Thymus (tissue), 14 donors: ENCODE measurements around the gene ARGFX. TPM values are rescaled to one million over a fixed set of nuclear protein-coding genes. Genes with fewer than 3 reads are reported as not detected.

ENCODE experiments used
- DNase-seq, 9 donors: peaks; one replicate each; pipeline ENCODE4 v3.0.0-alpha.2; 2013; ENCODE audit warnings: low spot score in 9 of 9, low read depth in 6 of 9, missing footprints in 1 of 9
- H3K27ac ChIP-seq, 2 donors: one replicate each; pipeline ENCODE4 v1.5.1; 2013; ENCODE audit warnings: control low read depth in 1 of 2, low read depth in 1 of 2, low read length in 1 of 2, mild to moderate bottlenecking in 1 of 2, moderate library complexity in 1 of 2
- H3K27me3 ChIP-seq, 2 donors: one replicate each; pipeline ENCODE4 v1.5.1; 2013; ENCODE audit warnings: low read length in 1 of 2; ENCODE audit not compliant: control insufficient read depth in 2 of 2, insufficient read depth in 1 of 2
- H3K36me3 ChIP-seq, 2 donors: one replicate each; pipeline ENCODE4 v1.5.1; 2013; ENCODE audit warnings: low read length in 1 of 2, mild to moderate bottlenecking in 1 of 2, moderate library complexity in 1 of 2; ENCODE audit not compliant: control insufficient read depth in 2 of 2, insufficient read depth in 2 of 2
- H3K4me1 ChIP-seq, 2 donors: one replicate each; pipeline ENCODE4 v1.5.1; 2013; ENCODE audit warnings: low read length in 2 of 2; ENCODE audit not compliant: control insufficient read depth in 2 of 2, insufficient read depth in 2 of 2
- H3K4me3 ChIP-seq, 2 donors: one replicate each; pipeline ENCODE4 v1.5.1; 2013; ENCODE audit warnings: low read length in 2 of 2, control low read depth in 1 of 2, mild to moderate bottlenecking in 1 of 2
- H3K9me3 ChIP-seq, 2 donors: one replicate each; pipeline ENCODE4 v1.5.1; 2013; ENCODE audit warnings: low read length in 1 of 2, mild to moderate bottlenecking in 1 of 2; ENCODE audit not compliant: control insufficient read depth in 2 of 2, insufficient read depth in 1 of 2
- WGBS: extraction: QIAGEN DNeasy Blood & Tissue Kit; methylation state at CpG from one replicate; pipeline ENCODE4 v1.1.7; 2013; 5-methylcytosine and 5-hydroxymethylcytosine counted together
- long read RNA-seq, 10 donors: transcript quantifications; one replicate each; lab custom pipeline, GENCODE V29; 2026
- polyA plus RNA-seq: library from polyadenylated mRNA; stranded (reverse); fragments of 200-250 nt; gene quantifications from one replicate; pipeline ENCODE4 v1.2.3, GENCODE V29; 2013
- total RNA-seq: library from RNA; stranded (reverse); fragments of 120-200 nt; gene quantifications from one replicate; pipeline ENCODE4 v1.2.4, GENCODE V29; 2013
- donor health status: healthy.

Gene ARGFX
- total RNA-seq, result not detected
- polyA plus RNA-seq, result 0.05 TPM
- long read RNA-seq, donor 1, result 0 reads
- long read RNA-seq, donor 2, result 0 reads
- long read RNA-seq, donor 3, result 0 reads
- long read RNA-seq, donor 4, result 0 reads
- long read RNA-seq, donor 5, result 0 reads
- long read RNA-seq, donor 6, result 0 reads
- long read RNA-seq, donor 7, result 0 reads
- long read RNA-seq, donor 8, result 0 reads
- long read RNA-seq, donor 9, result 0 reads
- long read RNA-seq, donor 10, result 0 reads

DNA sequence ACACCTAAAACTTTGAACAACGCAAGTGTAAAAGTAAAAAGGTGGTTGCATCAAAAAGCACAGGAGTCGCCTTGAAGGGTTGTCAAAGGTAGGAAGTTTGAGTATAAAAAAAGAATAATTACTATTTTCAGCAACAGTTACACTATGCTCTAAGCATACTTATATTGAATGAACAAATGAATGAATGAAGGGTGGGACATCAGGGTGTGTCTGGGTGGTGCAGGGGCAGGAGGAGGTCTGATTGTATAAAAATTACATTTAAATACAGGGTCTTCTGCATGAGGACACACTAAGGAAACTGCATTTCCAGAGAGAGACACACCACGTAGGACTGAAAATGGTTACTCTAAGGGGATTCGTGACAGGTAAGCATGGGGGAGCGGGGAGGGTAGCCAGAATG, at the start of gene ARGFX:
Gene ARGFX, plus strand, starts transcription at position 301 of the 400 bp plus-strand sequence. CDS start 2,765 bp downstream, outside the sequence.
- Histone ChIP-seq H3K4me3 (no peak within 1 kb of the TSS), H3K9me3 (no peaks in the 10 kb centered on the region), H3K27me3 (no peaks in the 10 kb centered on the region), H3K4me1 (no peaks in the 10 kb centered on the region), H3K36me3 (no peaks in the 10 kb centered on the region), H3K27ac (no peak within 1 kb of the TSS)
- DNase-seq, result no peak
- 99% methylated on average over 5 of the region's 5 CpGs for WGBS

DNA sequence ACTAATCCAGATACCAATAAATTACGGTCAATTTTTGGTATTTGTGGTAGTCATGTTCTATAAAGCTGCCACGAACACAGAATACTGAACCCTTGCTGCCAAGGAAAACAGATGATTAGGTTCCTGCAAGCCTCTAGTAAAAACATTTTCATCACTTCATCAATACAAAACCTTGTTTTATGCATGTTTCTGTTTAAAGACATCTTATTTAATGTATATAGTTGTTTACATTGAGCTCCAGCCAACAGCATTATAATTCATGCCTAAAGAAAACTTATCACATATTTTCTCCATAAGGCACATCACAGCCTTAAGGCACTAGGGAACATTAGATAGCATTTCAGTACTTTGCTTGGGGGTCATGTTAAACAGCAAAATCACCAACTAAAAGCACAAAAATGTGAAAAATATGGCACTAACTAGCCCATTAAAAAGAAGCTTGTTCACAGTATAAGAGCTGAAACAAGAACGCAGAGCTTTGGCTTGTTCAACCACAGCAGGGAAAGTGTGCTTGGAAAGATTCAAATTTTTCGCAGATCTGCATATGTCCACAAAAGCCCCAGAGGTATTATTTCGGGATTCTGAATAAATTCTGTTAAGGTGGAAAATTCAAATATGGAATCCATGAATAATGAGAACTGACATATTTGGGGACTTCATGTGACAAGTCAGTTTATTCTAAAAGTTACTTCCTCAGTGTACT, 49.6 kb upstream of the ARGFX start:
- Histone ChIP-seq H3K9me3 (no peaks in the 10 kb centered on the region), H3K36me3 (peaks cover 18 to 20% of the 10 kb centered on the region in 2 donors), H3K27ac (no peak overlapping the region), H3K27me3 (no peaks in the 10 kb centered on the region), H3K4me1 (no peaks in the 10 kb centered on the region), H3K4me3 (no peak overlapping the region)
- 98% methylated on average over 5 of the region's 5 CpGs for WGBS
- no peak for DNase-seq

GRCh38 chr3:121520510-121520909, 47.2 kb upstream of the ARGFX start:
- no peak for DNase-seq
- no peaks in the 10 kb centered on the region for H3K9me3 ChIP-seq
- no peaks in the 10 kb centered on the region for H3K27me3 ChIP-seq
- no peak overlapping the region for H3K4me3 ChIP-seq
- no peaks in the 10 kb centered on the region for H3K4me1 ChIP-seq
- H3K36me3 ChIP-seq, result peaks cover 15 to 23% of the 10 kb centered on the region in 2 donors
- 99% methylated on average over 3 of the region's 3 CpGs for WGBS
- H3K27ac ChIP-seq, result no peak overlapping the region

GRCh38 chr3:121529308-121529707, 38.4 kb upstream of the ARGFX start:
- 95% methylated on average over 3 of the region's 3 CpGs for WGBS
- H3K4me3 ChIP-seq, result no peak overlapping the region
- no peaks in the 10 kb centered on the region for H3K27me3 ChIP-seq
- peaks cover 8 to 31% of the 10 kb centered on the region in 2 donors for H3K36me3 ChIP-seq
- H3K4me1 ChIP-seq, result no peaks in the 10 kb centered on the region
- DNase-seq, result no peak
- no peak overlapping the region for H3K27ac ChIP-seq
- H3K9me3 ChIP-seq, result no peaks in the 10 kb centered on the region

- no peak overlapping the region for H3K27ac ChIP-seq
Measured at GRCh38 chr3:121531269-121531668, 36.5 kb upstream of the ARGFX start.

DNA sequence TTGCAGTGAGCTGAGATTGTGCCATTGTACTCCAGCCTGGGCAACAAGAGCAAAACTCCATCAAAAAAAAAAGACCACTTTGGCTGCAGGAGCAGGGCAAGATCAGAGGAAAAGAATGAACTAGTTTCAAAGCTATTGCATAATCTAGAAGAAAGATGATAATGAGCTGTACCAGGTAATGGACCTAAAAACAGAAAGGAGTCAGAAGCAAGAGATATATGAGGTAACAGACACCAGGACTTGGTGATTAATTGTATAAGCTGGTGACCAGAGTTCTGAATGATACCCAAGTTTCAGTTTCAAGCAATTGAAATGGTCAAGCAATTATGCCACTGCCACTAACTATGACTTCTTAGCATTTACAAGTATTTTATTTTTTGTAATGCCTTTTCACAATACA, 24.8 kb upstream of the ARGFX start:
- no peak overlapping the region for H3K27ac ChIP-seq
- H3K4me3 ChIP-seq, result no peak overlapping the region
- no peaks in the 10 kb centered on the region for H3K9me3 ChIP-seq
- H3K36me3 ChIP-seq, result peaks cover 4 to 25% of the 10 kb centered on the region in 2 donors
- peaks cover 0 to 10% of the 10 kb centered on the region in 2 donors for H3K4me1 ChIP-seq
- DNase-seq, result no peak
- no peaks in the 10 kb centered on the region for H3K27me3 ChIP-seq

More at GRCh38 chr3:121531269-121531668, 36.5 kb upstream of the ARGFX start:
- H3K36me3 ChIP-seq, result peaks cover 5 to 31% of the 10 kb centered on the region in 2 donors
- DNase-seq, result no peak
- no peaks in the 10 kb centered on the region for H3K4me1 ChIP-seq
- H3K9me3 ChIP-seq, result no peaks in the 10 kb centered on the region
- H3K27me3 ChIP-seq, result no peaks in the 10 kb centered on the region
- no peak overlapping the region for H3K4me3 ChIP-seq

- Histone ChIP-seq H3K4me1 (peaks cover 0 to 10% of the 10 kb centered on the region in 2 donors), H3K9me3 (no peaks in the 10 kb centered on the region), H3K4me3 (peak overlapping the region; percentile 54 to 76), H3K27ac (peak overlapping the region in 1 of 2 donors; percentile 73), H3K27me3 (no peaks in the 10 kb centered on the region), H3K36me3 (peaks cover 0 to 12% of the 10 kb centered on the region in 2 donors)
- 8% methylated on average over 18 of the region's 18 CpGs for WGBS
- peak in 2 of 9 donors; percentile 3 to 7 for DNase-seq
Measured at GRCh38 chr3:121545049-121545573, 22.6 kb upstream of the ARGFX start.

DNA sequence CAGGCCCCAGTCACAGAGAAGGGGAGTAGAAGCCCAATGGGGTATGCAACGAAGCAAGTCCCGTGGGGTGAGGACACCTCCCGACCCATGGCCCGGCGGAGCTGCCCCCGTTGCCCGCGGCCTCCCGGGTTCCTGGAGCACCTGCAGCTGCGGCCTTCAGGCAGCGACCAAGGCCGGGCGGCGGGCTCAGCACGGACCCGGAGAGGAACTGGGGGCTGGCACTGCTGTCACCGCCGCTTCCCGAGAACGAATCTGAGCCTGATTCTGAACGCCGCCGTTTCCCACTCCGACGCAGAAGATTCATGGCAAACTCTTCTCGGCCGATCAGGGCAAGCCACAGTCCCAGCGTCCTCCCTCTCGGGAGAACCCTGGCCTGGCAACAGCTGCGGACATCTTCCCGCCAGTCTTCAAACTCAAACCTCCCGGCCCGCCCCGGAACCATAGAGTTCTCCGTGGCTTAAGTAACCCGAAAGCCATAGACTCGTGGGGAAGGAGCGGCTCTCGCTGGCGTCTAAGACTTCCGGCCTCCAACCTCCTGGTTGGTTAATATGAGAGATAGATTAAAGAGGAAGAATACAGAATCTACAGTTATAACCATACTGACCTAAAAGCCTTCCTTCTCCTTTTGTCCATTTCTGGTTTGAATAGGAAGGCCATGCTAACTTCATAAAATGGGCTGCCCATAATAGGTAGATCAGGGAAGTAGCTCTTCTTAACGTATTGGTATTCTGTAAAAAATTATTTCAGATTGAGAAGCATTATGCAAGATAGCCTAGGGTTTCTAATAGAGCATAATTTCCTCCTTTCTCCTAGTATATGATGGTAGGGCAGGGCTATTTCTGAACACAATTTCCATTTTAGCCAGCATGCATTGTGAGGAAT, 21.9 kb upstream of the ARGFX start, which contains the start of gene POLQ:
Gene POLQ, minus strand, starts transcription at position 415 of the 882 bp plus-strand sequence. Its CDS starts 111 bp downstream, at position 304.
- Histone ChIP-seq H3K9me3 (no peaks in the 10 kb centered on the region), H3K4me1 (peaks cover 0 to 10% of the 10 kb centered on the region in 2 donors), H3K4me3 (peak within 1 kb of the TSS; percentile 54 to 76), H3K27me3 (no peaks in the 10 kb centered on the region), H3K36me3 (peaks cover 0 to 12% of the 10 kb centered on the region in 2 donors), H3K27ac (peak within 1 kb of the TSS; percentile 80 to 90)
- under 1% methylated on average over 42 of the region's 42 CpGs for WGBS
- peak; percentile 78 to 96 (median 87) for DNase-seq
